ENCODE results near the gene SPON1. TPM values are rescaled to one million over a fixed set of nuclear protein-coding genes. Genes with fewer than 3 reads are reported as not detected.
A peak's percentile ranks its signal among the peaks of the same experiment; 100 is the strongest.
"Not testable (repeated sequence)": the region's sequence is repeated elsewhere in the genome, so short reads cannot be mapped to it uniquely, and the experiment has no call there.

The SPON1 gene
- total RNA-seq, 6 experiments from 2014 or later, result not detected

DNA sequence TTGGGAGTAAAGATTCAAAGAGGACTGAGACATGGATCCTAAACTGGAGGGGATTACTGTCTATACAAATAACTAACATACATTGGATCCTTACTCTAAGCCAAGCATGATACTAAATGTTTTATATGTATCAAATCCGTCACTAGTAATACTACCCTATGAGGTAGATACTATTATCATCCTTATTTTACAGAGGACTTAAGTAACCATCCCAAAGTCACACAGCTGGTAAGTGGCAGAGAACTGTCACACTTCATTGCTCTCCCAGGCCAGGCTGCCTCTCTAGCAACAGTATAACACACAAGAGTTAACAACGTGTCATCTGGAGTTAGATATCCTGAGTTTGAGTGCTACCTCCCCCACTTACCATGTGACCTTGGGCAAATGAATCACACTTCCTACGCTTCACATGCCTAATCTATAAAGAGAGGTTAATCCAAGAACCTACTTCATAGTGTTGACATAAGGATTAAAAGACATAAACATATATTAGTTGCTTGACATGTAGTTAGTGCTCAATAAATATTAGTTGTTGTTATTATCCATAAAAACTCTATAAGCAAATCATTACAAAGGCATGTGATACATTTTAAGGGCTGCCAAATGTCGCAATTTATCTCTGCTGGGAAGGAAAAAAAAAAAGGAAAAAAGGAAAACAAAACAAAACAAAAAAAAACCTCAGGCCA, 33.8 kb upstream of the SPON1 start:
- no peaks in the 10 kb centered on the region for H3K9me3 Mint-ChIP-seq
- no peak overlapping the region for H3K27ac Mint-ChIP-seq
- peak; percentile 53 for DNase-seq
- H3K36me3 Mint-ChIP-seq (ENCODE audit: low read depth), result no peaks in the 10 kb centered on the region
- peaks cover 4% of the 10 kb centered on the region for H3K27me3 Mint-ChIP-seq (ENCODE audit: insufficient read depth)
- TF ChIP-seq, protein P1, sequence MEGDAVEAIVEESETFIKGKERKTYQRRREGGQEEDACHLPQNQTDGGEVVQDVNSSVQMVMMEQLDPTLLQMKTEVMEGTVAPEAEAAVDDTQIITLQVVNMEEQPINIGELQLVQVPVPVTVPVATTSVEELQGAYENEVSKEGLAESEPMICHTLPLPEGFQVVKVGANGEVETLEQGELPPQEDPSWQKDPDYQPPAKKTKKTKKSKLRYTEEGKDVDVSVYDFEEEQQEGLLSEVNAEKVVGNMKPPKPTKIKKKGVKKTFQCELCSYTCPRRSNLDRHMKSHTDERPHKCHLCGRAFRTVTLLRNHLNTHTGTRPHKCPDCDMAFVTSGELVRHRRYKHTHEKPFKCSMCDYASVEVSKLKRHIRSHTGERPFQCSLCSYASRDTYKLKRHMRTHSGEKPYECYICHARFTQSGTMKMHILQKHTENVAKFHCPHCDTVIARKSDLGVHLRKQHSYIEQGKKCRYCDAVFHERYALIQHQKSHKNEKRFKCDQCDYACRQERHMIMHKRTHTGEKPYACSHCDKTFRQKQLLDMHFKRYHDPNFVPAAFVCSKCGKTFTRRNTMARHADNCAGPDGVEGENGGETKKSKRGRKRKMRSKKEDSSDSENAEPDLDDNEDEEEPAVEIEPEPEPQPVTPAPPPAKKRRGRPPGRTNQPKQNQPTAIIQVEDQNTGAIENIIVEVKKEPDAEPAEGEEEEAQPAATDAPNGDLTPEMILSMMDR (IDR thresholded peaks at IDR 0.05), result no peak
- peak overlapping the region; percentile 20; the same call in 1 of the 2 replicates for H3K4me3 Mint-ChIP-seq
- H3K4me1 Mint-ChIP-seq (ENCODE audit: low read depth), result peaks cover 12% of the 10 kb centered on the region

DNA sequence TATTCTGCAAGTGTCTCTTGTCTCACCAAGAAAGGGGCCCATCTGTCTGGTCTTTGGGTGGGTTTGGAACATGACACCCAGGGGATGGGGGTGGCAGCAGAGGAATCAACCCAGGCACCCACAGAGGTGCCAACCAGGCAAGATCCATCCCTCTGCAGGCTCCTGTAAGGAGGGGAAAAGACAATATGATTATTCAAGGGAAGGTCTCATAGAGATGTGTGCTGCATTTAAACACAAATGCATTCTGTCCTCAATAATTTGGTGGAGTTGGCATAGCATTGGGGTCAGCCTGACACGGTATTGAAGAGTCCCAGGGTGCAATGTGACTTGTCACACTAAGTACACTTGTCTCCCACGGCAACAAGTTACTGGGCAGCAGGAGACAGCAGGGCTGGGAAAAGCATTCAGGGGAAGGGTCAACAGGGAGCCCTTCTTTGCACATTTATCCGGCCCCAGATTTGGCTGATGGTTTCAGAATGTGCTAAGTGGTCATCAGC, 33.1 kb upstream of the SPON1 start:
- Mint-ChIP-seq H3K36me3 (ENCODE audit: low read depth) (no peaks in the 10 kb centered on the region), H3K27me3 (ENCODE audit: insufficient read depth) (peaks cover 7% of the 10 kb centered on the region), H3K9me3 (0 out of 2 replicates have a peak, but pooled peaks cover 6% of the 10 kb centered on the region), H3K4me3 (peak overlapping the region; percentile 20; the same call in 1 of the 2 replicates), H3K4me1 (ENCODE audit: low read depth) (peaks cover 12% of the 10 kb centered on the region), H3K27ac (no peak overlapping the region)
- no peak for DNase-seq
- TF ChIP-seq, protein P1 (IDR thresholded peaks at IDR 0.05), result no peak

DNA sequence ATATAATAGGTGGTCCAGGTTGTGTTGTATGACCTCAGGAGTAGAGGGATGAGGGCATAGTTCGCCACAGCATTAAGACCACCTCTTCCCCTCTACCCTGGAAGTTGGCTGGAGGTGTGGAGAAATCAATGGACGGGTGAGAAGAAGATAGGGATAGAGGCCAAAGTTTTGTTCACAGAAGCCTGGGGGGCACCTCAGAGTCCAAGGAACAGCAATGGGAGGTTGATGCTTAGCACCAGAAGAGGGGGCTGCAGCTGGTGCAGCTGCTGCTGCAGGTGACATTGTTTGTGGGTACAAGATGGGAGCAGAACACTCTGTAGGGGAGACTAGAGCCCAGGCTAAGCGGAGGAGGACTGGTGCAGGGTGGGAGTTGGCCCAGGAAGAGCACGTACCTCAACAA, 31.2 kb upstream of the SPON1 start:
- no peak overlapping the region for H3K4me3 Mint-ChIP-seq
- H3K4me1 Mint-ChIP-seq (ENCODE audit: low read depth), result peaks cover 12% of the 10 kb centered on the region
- TF ChIP-seq, protein P1 (IDR thresholded peaks at IDR 0.05), result no peak
- DNase-seq, result no peak
- no peaks in the 10 kb centered on the region for H3K36me3 Mint-ChIP-seq (ENCODE audit: low read depth)
- H3K9me3 Mint-ChIP-seq, result 0 out of 2 replicates have a peak, but pooled peaks cover 6% of the 10 kb centered on the region
- H3K27me3 Mint-ChIP-seq (ENCODE audit: insufficient read depth), result peaks cover 9% of the 10 kb centered on the region
- H3K27ac Mint-ChIP-seq, result no peak overlapping the region

DNA sequence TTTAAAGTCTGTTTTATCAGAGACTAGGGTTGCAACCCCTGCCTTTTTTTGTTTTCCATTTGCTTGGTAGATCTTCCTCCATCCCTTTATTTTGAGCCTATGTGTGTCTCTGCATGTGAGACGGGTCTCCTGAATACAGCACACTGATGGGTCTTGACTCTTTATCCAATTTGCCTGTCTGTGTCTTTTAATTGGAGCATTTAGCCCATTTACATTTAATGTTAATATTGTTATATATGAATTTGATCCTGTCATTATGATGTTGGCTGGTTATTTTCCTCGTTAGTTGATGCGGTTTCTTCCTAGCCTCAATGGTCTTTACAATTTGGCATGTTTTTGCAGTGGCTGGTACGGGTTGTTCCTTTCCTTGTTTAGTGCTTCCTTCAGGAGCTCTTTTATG, 25.4 kb upstream of the SPON1 start:
- Mint-ChIP-seq H3K9me3 (peaks cover 15% of the 10 kb centered on the region), H3K4me1 (ENCODE audit: low read depth) (peaks cover 14% of the 10 kb centered on the region)
- H3K4me3 Mint-ChIP-seq; DNase-seq; H3K36me3 Mint-ChIP-seq (ENCODE audit: low read depth); H3K27ac Mint-ChIP-seq; H3K27me3 Mint-ChIP-seq (ENCODE audit: insufficient read depth): not testable (repeated sequence)

DNA sequence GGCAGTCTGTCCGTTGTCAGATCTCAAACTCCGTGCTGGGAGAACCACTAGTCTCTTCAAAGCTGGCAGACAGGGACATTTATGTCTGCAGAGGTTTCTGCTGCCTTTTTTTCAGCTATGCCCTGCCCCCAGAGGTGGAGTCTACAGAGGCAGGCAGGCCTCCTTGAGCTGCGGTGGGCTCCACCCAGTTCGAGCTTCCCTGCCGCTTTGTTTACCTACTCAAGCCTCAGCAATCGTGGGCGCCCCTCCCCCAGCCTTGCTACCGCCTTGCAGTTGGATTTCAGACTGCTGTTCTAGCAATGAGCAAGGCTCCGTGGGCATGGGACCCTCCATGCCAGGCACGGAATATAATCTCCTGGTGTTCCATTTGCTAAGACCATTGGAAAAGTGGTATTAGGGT, 23.7 kb upstream of the SPON1 start:
- H3K4me3 Mint-ChIP-seq; H3K27ac Mint-ChIP-seq; H3K36me3 Mint-ChIP-seq (ENCODE audit: low read depth); DNase-seq; H3K27me3 Mint-ChIP-seq (ENCODE audit: insufficient read depth): not testable (repeated sequence)
- Mint-ChIP-seq H3K4me1 (ENCODE audit: low read depth) (peaks cover 30% of the 10 kb centered on the region), H3K9me3 (peaks cover 15% of the 10 kb centered on the region)

DNA sequence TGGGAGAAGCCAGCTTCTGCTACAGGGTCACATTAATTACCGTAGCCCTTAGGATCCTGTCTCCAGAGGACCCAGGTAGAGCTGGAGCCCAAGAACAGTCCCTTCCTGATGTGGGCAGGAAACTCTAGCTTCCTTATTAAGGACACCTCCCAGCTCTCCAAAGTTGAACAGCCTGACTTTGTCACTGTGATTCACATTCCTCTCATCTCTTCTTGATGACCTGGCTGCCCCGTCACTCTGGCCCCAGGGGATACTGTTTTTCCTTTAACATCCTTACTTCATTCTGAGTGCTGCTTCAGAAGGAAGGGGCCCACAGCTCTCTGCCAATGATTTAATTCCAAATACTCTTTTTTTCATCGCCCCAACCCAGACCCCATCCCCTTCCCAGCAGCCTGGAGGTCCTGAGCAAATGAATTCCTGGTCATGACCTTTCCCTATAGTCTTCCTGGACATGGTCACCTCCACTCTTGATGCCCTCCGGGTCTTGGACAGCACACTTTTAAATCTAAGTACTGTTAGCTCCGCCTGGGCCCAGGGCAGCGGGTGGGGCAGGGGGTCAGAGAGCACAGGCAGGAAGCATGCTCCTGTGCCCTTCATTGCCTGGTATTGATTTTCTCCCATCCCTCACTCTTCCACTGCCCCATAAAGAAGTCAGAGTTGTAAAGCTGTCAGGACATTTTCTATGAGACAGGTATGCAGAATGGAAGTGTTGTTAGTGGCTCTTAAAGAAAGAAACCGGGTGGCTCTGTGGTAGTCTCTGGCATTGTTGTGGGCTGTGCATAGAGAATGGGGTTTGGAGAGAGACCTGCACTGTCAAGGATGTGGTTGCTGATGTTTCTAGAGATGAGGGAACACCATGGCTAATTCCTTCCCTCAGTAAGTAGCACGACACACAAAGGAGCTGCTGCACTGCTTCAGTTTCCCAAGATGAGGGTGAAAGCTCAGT, 22.3 kb upstream of the SPON1 start:
- Mint-ChIP-seq H3K4me3 (peak overlapping the region; percentile 52), H3K36me3 (ENCODE audit: low read depth) (no peaks in the 10 kb centered on the region), H3K4me1 (ENCODE audit: low read depth) (peaks cover 30% of the 10 kb centered on the region), H3K27me3 (ENCODE audit: insufficient read depth) (peaks cover 5% of the 10 kb centered on the region; the same call in 1 of the 2 replicates), H3K27ac (peak overlapping the region; percentile 36), H3K9me3 (peaks cover 9% of the 10 kb centered on the region)
- TF ChIP-seq, protein P1 (IDR thresholded peaks at IDR 0.05), result no peak
- peak; percentile 62 for DNase-seq
